Mesenchymal stem cell (in vitro differentiated cells and primary cell): ENCODE results near the gene CDCA8.

Experiments used
- DNase-seq: peaks from one replicate; pipeline ENCODE4 v3.0.0-alpha.2; 2013
- H2AFZ ChIP-seq: one replicate; pipeline ENCODE4 v1.6.1; 2013; ENCODE audit warnings: low read depth, mild to moderate bottlenecking, control low read depth, inconsistent platforms, low read length, moderate library complexity
- H2AK5ac ChIP-seq: 2 replicates; pipeline ENCODE4 v1.6.1; 2013; ENCODE audit warnings: low read length, moderate library complexity, mild to moderate bottlenecking, inconsistent platforms; ENCODE audit not compliant: severe bottlenecking
- H2BK120ac ChIP-seq: one replicate; pipeline ENCODE4 v1.6.1; 2013; ENCODE audit warnings: low read depth, mild to moderate bottlenecking, inconsistent platforms, low read length, moderate library complexity
- H2BK12ac ChIP-seq, 2 experiments: one replicate each; pipeline ENCODE4 v1.6.1; 2013; ENCODE audit warnings: inconsistent platforms in 2 of 2, low read length in 2 of 2, mild to moderate bottlenecking in 2 of 2, moderate library complexity in 2 of 2, control low read depth in 1 of 2
- H2BK15ac ChIP-seq: one replicate; pipeline ENCODE4 v1.6.1; 2013; ENCODE audit warnings: mild to moderate bottlenecking, low read depth, inconsistent platforms; ENCODE audit not compliant: poor library complexity, severe bottlenecking
- H2BK5ac ChIP-seq: 2 replicates; pipeline ENCODE4 v1.6.1; 2013; ENCODE audit warnings: low read depth, mild to moderate bottlenecking, low read length, control low read depth, inconsistent platforms; ENCODE audit not compliant: poor library complexity, severe bottlenecking
- H3K14ac ChIP-seq, 2 experiments: one replicate each; pipeline ENCODE4 v1.6.1; 2013; ENCODE audit warnings: inconsistent platforms in 2 of 2, low read length in 2 of 2, control low read depth in 1 of 2, mild to moderate bottlenecking in 1 of 2, moderate library complexity in 1 of 2
- H3K18ac ChIP-seq, 2 experiments: one replicate each; pipeline ENCODE4 v1.6.1; 2013; ENCODE audit warnings: inconsistent platforms in 2 of 2, low read length in 2 of 2, control low read depth in 1 of 2, low read depth in 1 of 2, mild to moderate bottlenecking in 1 of 2
- H3K23ac ChIP-seq, 2 experiments: one replicate each; pipeline ENCODE4 v1.6.1; 2013; ENCODE audit warnings: inconsistent platforms in 2 of 2, low read length in 2 of 2, mild to moderate bottlenecking in 2 of 2, moderate library complexity in 2 of 2, control low read depth in 1 of 2
- H3K27ac ChIP-seq: 2 replicates; pipeline ENCODE4 v1.5.1; 2013; ENCODE audit warnings: mild to moderate bottlenecking, moderate library complexity, low read length, control low read depth, inconsistent platforms; ENCODE audit not compliant: poor library complexity, severe bottlenecking
- H3K27me3 ChIP-seq, 2 experiments: 2 replicates each; pipeline versions ENCODE4 v1.6.1 to v1.7.0; 2013; ENCODE audit warnings: low read length in 2 of 2, mild to moderate bottlenecking in 2 of 2, moderate library complexity in 2 of 2, control low read depth in 1 of 2, inconsistent platforms in 1 of 2; ENCODE audit not compliant: control insufficient read depth in 1 of 2, insufficient read depth in 1 of 2
- H3K36me3 ChIP-seq, 2 experiments: 2 replicates each; pipeline versions ENCODE4 v1.6.1 to v1.7.0; 2013; ENCODE audit warnings: low read length in 2 of 2, control low read depth in 1 of 2, inconsistent platforms in 1 of 2, low read depth in 1 of 2, mild to moderate bottlenecking in 1 of 2; ENCODE audit not compliant: insufficient read depth in 2 of 2, control insufficient read depth in 1 of 2
- H3K4ac ChIP-seq, 2 experiments: one replicate each; pipeline ENCODE4 v1.6.1; 2013; ENCODE audit warnings: inconsistent platforms in 2 of 2, low read length in 2 of 2, mild to moderate bottlenecking in 2 of 2, moderate library complexity in 2 of 2, control low read depth in 1 of 2, low read depth in 1 of 2
- H3K4me1 ChIP-seq: 2 replicates; pipeline ENCODE4 v1.6.1; 2013; ENCODE audit warnings: low read depth, low read length, control low read depth; ENCODE audit not compliant: control insufficient read depth, insufficient read depth
- H3K4me2 ChIP-seq: 2 replicates; pipeline ENCODE4 v1.6.1; 2013; ENCODE audit warnings: low read length, mild to moderate bottlenecking, inconsistent platforms; ENCODE audit not compliant: poor library complexity, severe bottlenecking
- H3K4me3 ChIP-seq, 2 experiments: 2 replicates each; pipeline versions ENCODE4 v1.5.1 to v1.7.0; 2013; ENCODE audit warnings: low read length in 2 of 2, mild to moderate bottlenecking in 2 of 2, control low read depth in 1 of 2, low read depth in 1 of 2; ENCODE audit not compliant: insufficient read depth in 1 of 2
- H3K79me1 ChIP-seq: replicated peaks from 2 replicates; pipeline ENCODE4 v1.6.1; 2013; ENCODE audit warnings: mild to moderate bottlenecking, control low read depth, low read length, inconsistent platforms; ENCODE audit not compliant: poor library complexity, severe bottlenecking
- H3K9ac ChIP-seq: 2 replicates; pipeline ENCODE4 v1.7.0; 2013; ENCODE audit warnings: mild to moderate bottlenecking, low read length, moderate library complexity
- H3K9me3 ChIP-seq: 2 replicates; pipeline ENCODE4 v1.7.0; 2013; ENCODE audit warnings: mild to moderate bottlenecking, low read length; ENCODE audit not compliant: control insufficient read depth
- H4K8ac ChIP-seq: one replicate; pipeline ENCODE4 v1.6.1; 2013; ENCODE audit warnings: inconsistent platforms, mild to moderate bottlenecking, low read length, moderate library complexity
- H4K91ac ChIP-seq: one replicate; pipeline ENCODE4 v1.6.1; 2013; ENCODE audit warnings: mild to moderate bottlenecking, low read length, inconsistent platforms
- WGBS: methylation state at CpG from one replicate; pipeline ENCODE4 v1.1.7; 2013; ENCODE audit warnings: mixed read lengths; 5-methylcytosine and 5-hydroxymethylcytosine counted together

Gene CDCA8

GRCh38 chr1:37717631-37718030 is 25.3 kb downstream of the CDCA8 start:
- no peak overlapping the region for H3K18ac ChIP-seq
- peaks cover 6 to 30% of the 10 kb centered on the region in 2 experiments for H3K27me3 ChIP-seq
- H2BK12ac ChIP-seq = no peak overlapping the region
- H3K4me3 ChIP-seq = no peak overlapping the region
- no peak overlapping the region for H3K9ac ChIP-seq
- H3K4ac ChIP-seq = no peak overlapping the region
- H3K79me1 ChIP-seq = no peaks in the 10 kb centered on the region
- no peak overlapping the region for H3K27ac ChIP-seq
- no peak overlapping the region for H2BK15ac ChIP-seq
- H2AK5ac ChIP-seq = no peak overlapping the region
- H2BK120ac ChIP-seq = no peak overlapping the region
- H2AFZ ChIP-seq = no peak overlapping the region
- no peaks in the 10 kb centered on the region for H3K9me3 ChIP-seq
- 63% methylated on average over 6 of the region's 6 CpGs for WGBS
- no peak overlapping the region for H3K23ac ChIP-seq
- H2BK5ac ChIP-seq = no peak overlapping the region
- no peak overlapping the region for H3K14ac ChIP-seq
- no peak overlapping the region for H3K4me2 ChIP-seq
- DNase-seq = no peak
- no peaks in the 10 kb centered on the region for H3K36me3 ChIP-seq
- H3K4me1 ChIP-seq = no peaks in the 10 kb centered on the region
- H4K91ac ChIP-seq = no peak overlapping the region
- H4K8ac ChIP-seq = no peak overlapping the region

- Histone ChIP-seq H4K8ac (no peak overlapping the region), H2BK12ac (no peak overlapping the region), H3K18ac (no peak overlapping the region), H3K9me3 (no peaks in the 10 kb centered on the region), H3K36me3 (no peaks in the 10 kb centered on the region), H3K27ac (no peak overlapping the region), H3K9ac (no peak overlapping the region), H3K27me3 (peaks cover 6 to 37% of the 10 kb centered on the region in 2 experiments), H2BK15ac (no peak overlapping the region), H2BK5ac (no peak overlapping the region), H3K4me3 (no peak overlapping the region), H4K91ac (no peak overlapping the region), H3K4ac (no peak overlapping the region), H3K79me1 (no peaks in the 10 kb centered on the region), H3K4me1 (no peaks in the 10 kb centered on the region), H2AK5ac (no peak overlapping the region), H2BK120ac (no peak overlapping the region), H3K14ac (no peak overlapping the region), H2AFZ (no peak overlapping the region), H3K4me2 (no peak overlapping the region), H3K23ac (no peak overlapping the region)
- no peak for DNase-seq
- 85% methylated on average over 26 of the region's 26 CpGs for WGBS
Observed at GRCh38 chr1:37718181-37718900, 26.0 kb downstream of the CDCA8 start.

GRCh38 chr1:37718901-37719571 is 26.7 kb downstream of the CDCA8 start:
- Histone ChIP-seq H3K36me3 (no peaks in the 10 kb centered on the region), H3K27me3 (peaks cover 6 to 41% of the 10 kb centered on the region in 2 experiments), H3K14ac (no peak overlapping the region), H3K9me3 (no peaks in the 10 kb centered on the region), H2AFZ (no peak overlapping the region), H2AK5ac (no peak overlapping the region), H4K91ac (no peak overlapping the region), H2BK5ac (no peak overlapping the region), H4K8ac (no peak overlapping the region), H2BK15ac (no peak overlapping the region), H3K4me3 (no peak overlapping the region), H2BK120ac (no peak overlapping the region), H3K27ac (no peak overlapping the region), H2BK12ac (no peak overlapping the region), H3K4ac (no peak overlapping the region), H3K18ac (no peak overlapping the region), H3K4me2 (no peak overlapping the region), H3K9ac (no peak overlapping the region), H3K4me1 (no peaks in the 10 kb centered on the region), H3K23ac (no peak overlapping the region), H3K79me1 (no peaks in the 10 kb centered on the region)
- 86% methylated on average over 10 of the region's 15 CpGs for WGBS
- no peak for DNase-seq

- Histone ChIP-seq H3K9ac (no peak overlapping the region), H3K79me1 (no peaks in the 10 kb centered on the region), H2BK15ac (no peak overlapping the region), H4K8ac (no peak overlapping the region), H4K91ac (no peak overlapping the region), H3K23ac (no peak overlapping the region), H3K4me2 (no peak overlapping the region), H2BK5ac (no peak overlapping the region), H3K4ac (no peak overlapping the region), H2AFZ (no peak overlapping the region), H3K4me3 (no peak overlapping the region), H3K27ac (no peak overlapping the region), H3K14ac (no peak overlapping the region), H2BK12ac (no peak overlapping the region), H3K36me3 (no peaks in the 10 kb centered on the region), H2BK120ac (no peak overlapping the region), H3K4me1 (no peaks in the 10 kb centered on the region), H3K9me3 (no peaks in the 10 kb centered on the region), H2AK5ac (no peak overlapping the region), H3K27me3 (peaks cover 8 to 47% of the 10 kb centered on the region in 2 experiments), H3K18ac (no peak overlapping the region)
- WGBS = 85% methylated on average over 11 of the region's 13 CpGs
- DNase-seq = no peak
Observed at GRCh38 chr1:37719572-37720195, 27.4 kb downstream of the CDCA8 start.
